Left cardiac atrium (tissue), 4 donors: ENCODE results near the gene TAS1R3. TPM values are rescaled to one million over a fixed set of nuclear protein-coding genes. Genes with fewer than 3 reads are reported as not detected.

ENCODE experiments used
- ATAC-seq, 2 donors: fragments of 200-7000 bp; cut with Tn5 transposase; one replicate each; pipeline ENCODE4 v1.9.1; 2020; ENCODE audit warnings: mild to moderate bottlenecking in 2 of 2, moderate library complexity in 2 of 2
- DNase-seq: peaks from one replicate; pipeline ENCODE4 v3.0.0-alpha.2; 2020
- intact Hi-C, 2 donors: fragments of 100-400 bp; cut with DNase I; formaldehyde crosslinking; loops; one replicate each; pipeline versions ENCODE4 v1.14.1 to v1.15.1; 2022 to 2023
- total RNA-seq, 2 donors: library from RNA; stranded (reverse); fragmentation: NEBNext Ultra II Directional; extraction: Animal tissue kit (Norgen Biotek cat#: 25700); gene quantifications; one replicate each; pipeline ENCODE4 v1.2.1, GENCODE V29; 2021
- donor health status: DM: no; HTN: yes; CAD: no.
- donor health status: DM: no; HTN: yes; CAD: no; lungs with severe emphysema.
- donor health status: DM: yes; HTN: yes; CAD: no.
- donor health status: Dilated cardiomyopathy.

The TAS1R3 gene
- total RNA-seq, 2 donors from 2014 or later = 0.44 to 0.65 TPM

GRCh38 chr1:1293263-1294249, 37.5 kb upstream of the TAS1R3 start:
- ATAC-seq (peak in 1 of 2 donors; percentile 4), DNase-seq (peak; percentile 26)
- intact Hi-C loops = no loop called here

- intact Hi-C loops = no loop called here
- no peak for ATAC-seq
- no peak for DNase-seq
Measured at GRCh38 chr1:1294250-1294890, 36.7 kb upstream of the TAS1R3 start.

GRCh38 chr1:1295154-1295923, 35.7 kb upstream of the TAS1R3 start:
- intact Hi-C loops = no loop called here
- DNase-seq (no peak), ATAC-seq (no peak)

- intact Hi-C loops = no loop called here
- DNase-seq = no peak
- ATAC-seq = no peak
Measured at GRCh38 chr1:1296070-1297061, 34.7 kb upstream of the TAS1R3 start.

GRCh38 chr1:1297802-1298424, 33.2 kb upstream of the TAS1R3 start:
- ATAC-seq (no peak), DNase-seq (no peak)
- intact Hi-C loops = no loop called here

GRCh38 chr1:1298861-1299685, 32.0 kb upstream of the TAS1R3 start:
- intact Hi-C loops = no loop called here
- DNase-seq (no peak), ATAC-seq (peak; percentile 1 to 23)

GRCh38 chr1:1299686-1300351, 31.3 kb upstream of the TAS1R3 start:
- intact Hi-C loops = no loop called here
- no peak for DNase-seq

GRCh38 chr1:1300352-1300739, 30.7 kb upstream of the TAS1R3 start:
- ATAC-seq (no peak), DNase-seq (no peak)
- intact Hi-C loops = no loop called here

More at GRCh38 chr1:1299686-1300351, 31.3 kb upstream of the TAS1R3 start:
- ATAC-seq = no peak

GRCh38 chr1:1302006-1302430, 29.1 kb upstream of the TAS1R3 start:
- ATAC-seq = no peak
- no peak for DNase-seq
- intact Hi-C loops = no loop called here

- intact Hi-C loops = no loop called here
- no peak for ATAC-seq
- DNase-seq = no peak
Measured at GRCh38 chr1:1302951-1303509, 28.1 kb upstream of the TAS1R3 start.

- DNase-seq (no peak), ATAC-seq (no peak)
- intact Hi-C loops = no loop called here
Measured at GRCh38 chr1:1303736-1304135, 27.3 kb upstream of the TAS1R3 start.

- intact Hi-C loops = no loop called here
Measured at GRCh38 chr1:1304331-1305299, 26.5 kb upstream of the TAS1R3 start.

GRCh38 chr1:1305300-1306069, 25.6 kb upstream of the TAS1R3 start:
- intact Hi-C loops = no loop called here
- ATAC-seq (peak; percentile 4 to 49), DNase-seq (peak; percentile 78)

More at GRCh38 chr1:1304331-1305299, 26.5 kb upstream of the TAS1R3 start:
- DNase-seq (peak; percentile 81), ATAC-seq (peak; percentile 14 to 28)

- ATAC-seq (no peak), DNase-seq (no peak)
- intact Hi-C loops = no loop called here
Measured at GRCh38 chr1:1306070-1306660, 24.9 kb upstream of the TAS1R3 start.
